HG02943 (cell line): ENCODE measurements around the gene LRRC47.

Experiments used
- ATAC-seq: cut with Tn5 transposase; IDR thresholded peaks from one replicate; pipeline ENCODE4 v1.9.1; 2021; ENCODE audit warnings: mild to moderate bottlenecking, low read depth, moderate library complexity; ENCODE audit not compliant: unreplicated experiment

The LRRC47 gene

DNA sequence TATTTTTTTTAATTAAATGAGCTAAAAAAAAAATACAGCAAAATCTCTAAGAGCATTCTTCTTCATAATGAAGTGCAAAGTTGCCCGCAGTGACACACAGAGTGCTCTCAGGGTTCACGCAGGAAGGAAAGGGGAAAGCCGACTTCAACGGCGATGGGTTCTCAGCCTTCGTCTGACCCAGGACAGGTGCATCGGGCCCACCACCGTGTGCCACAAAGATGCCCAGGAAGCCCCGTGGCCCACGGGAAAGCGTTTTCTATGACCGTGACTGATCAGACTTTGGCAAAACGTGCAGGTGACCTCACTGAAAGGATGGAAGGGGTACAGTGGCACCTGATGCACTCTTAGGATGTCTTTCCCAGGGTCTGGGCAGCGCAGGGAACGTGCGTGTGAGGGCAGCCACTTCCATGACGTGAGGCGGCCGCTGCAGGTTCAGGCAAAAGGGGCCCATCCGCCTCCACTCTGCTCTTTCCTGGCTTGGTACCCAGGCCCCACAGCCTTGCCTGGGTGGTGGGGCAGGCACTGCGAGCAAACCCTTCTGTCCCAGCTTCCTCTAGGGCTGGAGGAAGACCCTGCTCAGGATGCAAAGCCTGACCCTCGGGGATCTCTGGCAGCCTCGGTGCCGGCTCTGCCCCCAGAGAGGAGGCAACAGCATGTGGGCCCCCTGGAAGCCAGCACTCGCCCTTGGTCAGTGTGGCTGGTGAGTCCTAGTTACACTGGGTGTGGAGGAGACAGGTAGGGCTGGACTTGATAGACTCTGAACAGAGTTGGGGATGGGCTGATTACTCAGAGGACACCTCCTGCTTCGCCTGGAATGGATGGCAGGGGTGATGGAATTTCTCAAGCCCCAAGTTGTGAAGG, 8.3 kb downstream of the LRRC47 start:
- no peak for ATAC-seq

DNA sequence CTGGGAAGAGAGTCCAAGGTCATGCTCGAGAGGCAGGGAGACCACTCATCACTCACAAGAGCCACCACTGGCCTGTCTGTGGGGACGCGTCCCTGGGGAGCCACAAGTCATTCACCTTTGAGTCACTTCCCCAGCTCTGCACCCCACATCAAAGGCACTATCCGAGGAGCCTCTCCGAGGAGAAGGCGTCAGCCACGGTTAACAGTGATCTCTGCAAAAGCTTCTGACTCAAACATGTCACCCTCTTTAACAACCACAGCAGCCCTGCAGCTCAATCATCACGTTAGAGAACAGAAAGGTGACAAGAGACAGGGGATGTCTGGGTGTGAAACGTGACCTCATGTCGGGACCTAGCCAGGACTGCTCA, 9.0 kb downstream of the LRRC47 start:
- ATAC-seq, result no peak

GRCh38 chr1:3786468-3787348, 9.6 kb downstream of the LRRC47 start:
- ATAC-seq, result no peak

DNA sequence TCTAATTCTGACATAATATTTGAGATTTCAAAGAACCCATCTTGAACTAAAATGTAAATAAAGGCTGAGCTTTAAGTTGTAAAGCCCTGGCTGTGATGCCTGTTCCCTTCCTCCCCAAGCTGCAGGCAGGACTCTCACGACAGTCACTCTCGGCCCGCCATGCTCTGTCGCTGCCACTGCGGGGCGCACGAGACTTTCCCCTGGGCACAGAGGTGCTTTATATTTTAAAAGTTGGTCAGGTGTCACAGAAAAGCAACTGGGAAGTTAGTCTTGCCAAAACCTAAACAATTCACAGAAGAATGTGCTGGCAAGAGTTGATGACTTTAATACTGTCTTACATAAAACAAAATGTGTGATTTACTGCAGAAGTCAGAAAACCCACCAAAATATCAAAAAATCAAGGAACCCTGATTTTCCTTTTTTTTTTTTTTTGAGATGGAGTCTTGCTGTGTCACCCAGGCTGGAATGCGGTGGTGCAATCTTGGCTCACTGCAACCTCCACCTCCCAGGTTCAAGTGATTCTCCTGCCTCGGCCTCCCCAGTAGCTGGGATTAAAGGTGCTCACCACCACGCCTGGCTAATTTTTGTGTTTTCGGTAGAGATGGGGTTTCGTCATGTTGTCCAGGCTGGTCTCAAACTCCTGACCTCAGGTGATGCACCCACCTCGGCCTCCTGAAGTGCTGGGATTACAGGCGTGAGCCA, 10.7 kb downstream of the LRRC47 start:
- no peak for ATAC-seq

DNA sequence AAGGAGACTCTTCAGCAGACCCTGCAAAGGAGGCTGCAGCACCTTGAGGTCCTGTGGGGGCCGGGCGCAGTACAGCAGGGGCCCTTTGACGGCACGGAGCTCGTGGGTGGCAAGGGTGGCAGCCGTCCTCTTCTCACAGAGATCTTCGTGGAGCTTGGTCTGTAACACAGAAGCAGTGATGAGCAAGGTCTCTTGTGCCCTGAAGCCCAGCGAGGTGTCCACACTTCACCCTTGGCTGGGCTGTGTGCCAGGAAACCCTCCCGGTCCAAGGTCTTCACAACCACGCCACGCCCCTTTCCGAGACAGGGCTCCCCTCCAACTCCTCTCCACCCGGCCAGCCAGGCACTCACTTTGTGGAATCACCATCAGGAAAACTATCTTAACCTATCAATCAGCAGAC, 11.3 kb downstream of the LRRC47 start:
- no peak for ATAC-seq

GRCh38 chr1:3783651-3784474, 12.4 kb downstream of the LRRC47 start:
- no peak for ATAC-seq

GRCh38 chr1:3780901-3781300, 15.4 kb downstream of the LRRC47 start:
- no peak for ATAC-seq

DNA sequence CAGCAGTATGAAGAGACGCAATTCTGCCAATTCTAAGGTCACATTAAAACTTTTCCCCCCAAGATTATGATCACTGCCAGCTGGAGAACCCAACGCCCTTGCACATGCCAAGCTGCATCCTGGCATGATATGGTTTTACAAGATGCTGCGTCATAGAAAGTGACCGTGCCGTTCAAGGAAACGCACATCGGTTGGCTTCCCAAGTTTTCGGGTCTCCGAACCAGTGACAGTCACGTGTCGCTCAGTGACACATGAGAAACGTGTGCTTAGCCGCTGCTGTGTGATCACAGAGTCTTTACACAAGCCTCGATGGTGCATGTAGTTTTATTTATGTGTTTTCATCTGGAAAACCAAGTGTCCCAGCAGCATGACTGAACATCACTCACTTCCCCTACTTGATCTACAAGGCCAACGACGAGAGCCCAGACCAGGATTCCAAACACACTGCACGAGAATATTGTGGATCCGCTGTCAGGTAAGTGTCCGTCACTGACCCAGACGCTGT, 16.3 kb downstream of the LRRC47 start:
- no peak for ATAC-seq

DNA sequence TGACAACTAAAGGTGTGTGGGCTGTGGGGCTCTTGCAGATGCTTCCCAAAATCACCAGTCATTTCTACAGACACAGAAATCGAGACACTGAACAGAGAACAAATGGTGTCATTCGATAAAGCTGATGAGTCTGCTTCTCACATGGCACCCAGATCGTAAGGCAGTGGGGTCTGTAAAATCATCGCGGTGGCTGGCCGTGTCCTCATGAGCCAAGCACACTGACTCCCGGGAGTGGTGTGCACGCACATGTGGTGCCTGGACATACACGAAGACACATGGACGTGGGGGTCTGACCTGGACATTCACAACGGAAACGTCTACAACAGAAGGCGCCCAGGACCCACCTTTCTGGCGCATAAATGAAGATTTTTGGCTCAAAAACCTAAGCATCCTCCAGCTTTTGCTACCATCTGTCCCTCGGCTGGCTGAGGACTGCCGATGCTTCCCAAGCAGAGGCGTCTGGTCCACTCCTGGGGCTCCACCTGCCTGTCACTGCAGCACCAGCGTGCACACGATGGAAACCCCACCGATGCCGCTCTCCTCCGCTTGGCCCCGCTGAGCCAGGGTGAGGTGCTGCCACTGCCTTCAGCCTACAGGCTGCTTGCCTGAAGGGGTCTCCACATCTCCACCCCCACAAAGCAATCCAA, 16.9 kb downstream of the LRRC47 start:
- ATAC-seq, result no peak

DNA sequence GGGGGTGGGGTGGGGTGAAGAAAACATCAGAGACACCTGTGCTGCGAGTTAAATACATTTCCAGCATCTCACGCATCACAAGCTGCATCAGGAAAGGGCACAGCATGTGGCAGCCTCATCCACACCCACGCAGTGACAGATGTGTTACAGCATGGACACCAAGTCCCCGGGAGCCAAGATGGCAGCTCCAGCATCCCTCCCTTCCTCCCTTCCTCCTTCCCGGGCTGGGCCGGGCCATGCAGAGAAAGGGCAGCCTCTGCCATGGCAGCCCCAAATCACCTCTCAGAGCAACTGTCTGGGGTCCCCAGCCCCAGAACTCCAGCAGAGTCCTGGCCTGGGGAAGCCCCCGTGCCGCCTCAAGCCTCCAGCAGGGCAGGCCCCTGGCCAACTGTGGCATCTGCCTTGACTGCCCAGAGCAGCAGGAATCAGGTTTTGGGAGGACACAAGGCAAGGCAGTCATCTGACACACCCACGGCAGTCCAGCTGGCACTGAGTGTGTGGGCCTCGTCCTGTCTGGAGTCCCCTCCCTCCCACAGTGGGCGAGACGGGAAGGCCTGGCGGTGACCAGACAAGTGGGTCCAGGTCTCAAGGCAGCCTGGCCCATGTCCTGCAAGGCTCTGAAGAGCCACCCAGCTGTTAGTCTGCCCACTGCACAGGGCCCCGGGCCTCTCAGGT, 17.6 kb downstream of the LRRC47 start:
- ATAC-seq, result no peak

DNA sequence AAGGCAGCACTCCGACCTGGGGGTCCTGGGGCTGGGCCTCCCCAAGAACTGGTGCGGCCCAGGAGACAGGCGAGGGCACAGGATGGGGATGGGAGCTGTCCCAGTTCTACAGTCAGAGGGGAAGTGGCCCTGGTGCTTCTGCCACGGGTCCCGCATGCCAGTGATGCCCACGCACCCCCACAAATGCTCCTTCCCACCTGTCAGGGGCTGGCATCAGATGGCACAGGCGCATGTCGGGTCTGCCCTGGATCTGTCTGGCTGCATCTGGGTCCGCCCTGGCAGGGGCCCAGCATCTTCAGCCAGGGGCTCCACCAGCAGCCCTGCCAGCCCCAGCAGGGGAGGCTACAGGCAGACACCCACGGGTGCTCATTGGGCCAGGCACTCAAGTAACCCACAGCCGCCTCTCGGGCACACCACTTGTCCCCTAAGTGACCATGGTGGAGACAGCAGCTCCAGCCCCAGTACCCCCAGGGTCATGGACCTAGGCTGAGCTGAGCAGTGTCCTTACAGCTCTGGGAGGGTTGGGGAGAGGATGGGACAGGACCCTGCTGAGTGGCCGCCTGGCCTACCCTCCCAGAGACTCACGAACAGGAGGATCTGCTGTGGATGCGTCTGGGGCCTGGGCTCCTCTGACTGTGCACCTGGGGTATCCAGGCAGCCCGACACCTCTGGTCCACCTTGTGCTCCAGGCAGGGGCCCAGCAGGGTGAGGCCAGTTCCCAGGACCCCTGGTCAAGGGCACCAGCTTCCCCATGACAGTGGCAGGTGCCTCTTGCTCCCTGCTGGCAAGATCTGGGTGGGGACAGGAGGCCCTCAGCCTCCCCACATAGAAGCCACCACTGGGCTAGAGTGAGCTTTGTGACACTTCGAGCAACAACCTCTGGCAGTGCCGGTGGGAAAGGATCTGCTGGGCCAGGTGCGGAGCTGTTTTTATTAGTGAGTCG, 18.4 kb downstream of the LRRC47 start:
- no peak for ATAC-seq

- ATAC-seq, result no peak
These were observed 19.2 kb downstream of the LRRC47 start for GRCh38 chr1:3777078-3777547.

DNA sequence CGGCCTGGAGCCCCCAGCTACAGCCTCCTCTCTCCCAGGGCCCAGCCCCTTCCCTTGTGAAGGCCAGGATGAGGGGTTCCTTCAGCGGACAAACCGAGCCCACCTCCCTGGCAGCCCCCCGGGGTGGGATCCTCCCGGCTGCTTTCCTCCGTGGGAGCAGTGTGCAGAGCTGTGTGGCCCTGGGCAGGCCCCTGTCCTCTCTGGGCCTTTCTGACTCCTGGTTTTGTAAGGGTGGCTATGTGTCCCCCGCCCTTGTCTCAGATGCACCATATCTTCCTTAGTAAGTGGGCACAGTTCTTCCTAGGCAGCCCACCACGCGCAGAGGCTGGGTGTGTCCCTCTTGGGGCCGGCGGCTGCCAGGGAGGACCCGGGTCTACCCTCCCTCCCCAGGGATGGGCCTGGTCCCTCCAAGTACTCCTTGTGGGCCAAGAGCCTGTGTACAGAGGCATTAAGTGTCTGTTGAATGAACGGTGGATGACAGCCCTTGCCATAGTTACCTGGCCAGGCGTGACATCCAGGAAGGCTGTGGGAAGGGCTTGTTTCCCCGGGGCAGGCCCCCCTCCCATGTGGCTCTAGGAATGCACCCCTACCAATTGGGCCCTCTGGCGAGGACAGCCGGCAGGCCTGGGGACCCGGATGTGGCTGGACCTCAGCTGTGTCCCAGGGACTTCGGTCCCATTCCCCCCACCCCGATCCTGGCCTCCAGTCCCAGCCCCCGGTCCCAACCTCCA, 19.9 kb downstream of the LRRC47 start:
- ATAC-seq, result no peak

- ATAC-seq, result no peak
These were observed 20.6 kb downstream of the LRRC47 start for GRCh38 chr1:3775490-3776230.

GRCh38 chr1:3774946-3775489, 21.3 kb downstream of the LRRC47 start:
- no peak for ATAC-seq

DNA sequence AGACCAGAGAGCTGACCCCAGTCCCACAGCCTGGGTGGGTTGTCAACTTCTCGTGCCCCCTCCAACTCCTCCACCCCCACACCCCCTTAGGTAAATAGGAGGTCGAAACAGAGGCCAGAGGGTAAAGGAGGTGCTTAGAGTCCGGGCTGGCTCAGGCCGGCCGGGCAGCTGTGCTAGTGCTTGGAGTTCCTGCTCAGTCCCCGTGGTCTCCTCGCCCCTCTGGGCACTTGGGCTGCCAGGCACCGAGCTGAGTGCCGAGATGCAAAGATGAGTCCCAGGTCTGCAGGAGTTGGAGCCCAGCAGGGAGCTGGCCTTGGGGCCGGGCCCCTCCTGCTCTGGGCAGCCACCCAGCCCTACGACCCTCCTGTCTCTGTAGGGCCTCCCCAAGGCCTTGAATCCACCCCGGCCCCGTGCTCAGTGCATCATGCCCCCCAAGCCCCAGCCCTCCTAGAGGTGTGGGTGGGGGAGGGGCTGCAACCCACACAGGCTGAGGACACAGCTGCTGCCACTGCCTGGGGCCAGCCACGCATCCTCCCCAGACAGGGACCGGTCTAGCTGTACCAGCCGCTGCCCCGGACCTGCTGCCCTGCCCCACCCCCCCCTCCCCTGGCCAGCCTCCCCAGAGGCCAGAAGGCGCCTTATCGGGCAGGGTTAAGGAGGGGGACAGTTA, 21.9 kb downstream of the LRRC47 start:
- no peak for ATAC-seq
